C1 segment of cervical spinal cord (tissue), 14 donors: ENCODE measurements around the gene DNAJB14.

Experiments
- DNase-seq, 14 donors: peaks; one replicate each; lab custom pipeline; 2025; lab: John Stamatoyannopoulos, UW

The DNAJB14 gene

GRCh38 chr4:99945718-99946355 is 581 bp downstream of the DNAJB14 start:
- DNase-seq: peak in 10 of 14 donors; percentile 34 to 69 (median 54)

GRCh38 chr4:99943904-99944437 is 2.4 kb downstream of the DNAJB14 start:
- no peak for DNase-seq

DNA sequence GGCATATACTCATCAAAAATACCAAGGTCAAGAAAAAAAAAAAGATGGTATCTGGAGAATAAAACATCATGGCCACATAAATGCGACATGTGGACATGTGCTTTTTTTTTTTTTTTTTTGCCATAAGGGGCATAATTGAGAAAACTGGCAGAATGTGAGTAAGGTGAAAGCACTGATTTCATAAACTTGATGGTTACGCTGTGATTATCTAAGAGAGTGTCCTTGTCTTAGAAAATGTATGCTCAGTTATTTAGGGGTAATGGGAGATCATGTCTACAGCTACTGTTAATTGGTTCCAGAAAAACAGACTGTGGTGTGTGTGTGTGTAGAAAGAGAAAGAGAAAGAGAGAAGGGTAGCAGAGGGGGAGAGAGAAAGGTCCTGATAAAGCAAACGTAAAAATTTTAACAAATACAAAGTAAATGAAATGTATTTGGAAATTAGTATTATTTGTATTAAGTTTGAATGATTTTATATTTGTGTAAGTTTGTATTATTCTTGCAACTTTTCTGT is 8.1 kb downstream of the DNAJB14 start:
- DNase-seq: no peak

- DNase-seq: no peak
These were observed 11.5 kb downstream of the DNAJB14 start for GRCh38 chr4:99934891-99935290.

- no peak for DNase-seq
These were observed 18.9 kb downstream of the DNAJB14 start for GRCh38 chr4:99927566-99927965.

DNA sequence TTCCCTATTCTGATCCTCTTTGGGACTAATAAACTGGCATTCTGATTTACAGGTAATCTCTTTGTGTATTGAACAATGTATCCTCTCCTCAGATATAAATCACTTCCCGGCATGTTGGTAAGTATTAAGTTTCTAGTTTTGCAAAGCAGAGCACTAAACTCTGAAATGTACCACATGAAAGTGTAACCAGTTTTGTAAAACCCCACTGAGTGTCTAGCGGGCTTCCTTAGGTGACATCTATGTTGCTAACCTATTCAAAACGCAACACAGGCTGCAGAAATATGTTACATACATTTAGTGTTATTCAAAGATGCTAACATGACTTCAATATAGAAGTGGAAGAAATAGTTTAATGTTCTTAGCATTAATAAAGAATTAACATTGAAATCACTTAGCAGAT is 25.2 kb downstream of the DNAJB14 start:
- DNase-seq: no peak

DNA sequence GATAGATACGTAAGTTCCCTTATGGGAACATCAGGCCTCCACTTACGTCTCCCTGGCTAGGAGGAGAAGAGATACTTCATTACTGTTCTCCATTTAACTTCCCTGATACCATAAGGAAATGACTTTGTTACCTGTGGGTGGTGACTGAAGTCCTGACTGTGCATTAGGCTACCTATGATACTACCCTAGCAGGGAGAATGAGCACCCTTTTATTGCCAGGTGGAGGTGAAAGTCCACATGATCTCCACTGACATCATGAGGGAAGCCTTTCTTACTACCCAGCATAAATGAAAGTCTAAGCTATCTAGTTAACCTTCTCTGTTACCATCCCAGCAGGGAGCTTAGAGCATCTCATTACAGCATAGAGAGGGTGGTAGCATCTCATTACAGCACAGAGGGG is 27.8 kb downstream of the DNAJB14 start:
- no peak for DNase-seq

DNA sequence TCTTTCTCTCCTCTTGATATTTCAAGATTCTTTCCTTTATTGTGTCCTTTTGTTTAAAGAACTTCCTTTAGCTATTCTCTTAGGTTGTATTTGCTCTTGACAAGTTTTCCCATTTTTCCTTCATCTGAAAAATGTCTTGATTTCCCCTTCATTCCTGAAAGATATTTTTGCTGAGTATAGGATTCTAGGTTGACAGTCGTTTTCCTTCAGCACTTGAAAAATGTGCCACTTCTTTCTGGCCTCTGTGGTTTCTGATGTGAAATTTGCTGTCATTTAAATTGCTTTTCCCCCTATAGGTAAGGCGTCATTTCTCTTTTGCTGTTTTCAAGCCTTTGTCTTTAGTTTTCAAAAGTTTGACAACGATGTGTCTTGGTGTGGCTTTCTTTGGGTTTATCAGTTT is 28.8 kb downstream of the DNAJB14 start:
- DNase-seq: no peak

DNA sequence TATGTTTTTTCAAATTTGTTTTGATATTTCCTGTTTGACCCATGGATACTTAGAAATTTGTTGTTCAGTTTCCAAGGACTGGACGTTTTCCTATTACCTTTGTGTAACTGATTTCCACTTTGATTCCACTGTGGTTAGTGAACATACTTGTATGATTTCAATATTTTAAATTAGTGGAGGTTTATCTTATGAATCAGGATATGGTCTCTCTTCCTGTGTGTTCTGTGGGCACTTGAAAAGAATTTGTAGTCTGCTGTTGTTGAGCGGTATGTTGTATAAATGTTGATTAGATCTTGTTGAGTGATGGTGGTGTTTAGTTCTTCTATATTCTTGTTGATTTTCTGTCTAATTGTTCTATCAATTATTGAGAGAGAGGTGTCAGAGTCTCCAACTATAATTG is 31.0 kb downstream of the DNAJB14 start:
- no peak for DNase-seq

DNA sequence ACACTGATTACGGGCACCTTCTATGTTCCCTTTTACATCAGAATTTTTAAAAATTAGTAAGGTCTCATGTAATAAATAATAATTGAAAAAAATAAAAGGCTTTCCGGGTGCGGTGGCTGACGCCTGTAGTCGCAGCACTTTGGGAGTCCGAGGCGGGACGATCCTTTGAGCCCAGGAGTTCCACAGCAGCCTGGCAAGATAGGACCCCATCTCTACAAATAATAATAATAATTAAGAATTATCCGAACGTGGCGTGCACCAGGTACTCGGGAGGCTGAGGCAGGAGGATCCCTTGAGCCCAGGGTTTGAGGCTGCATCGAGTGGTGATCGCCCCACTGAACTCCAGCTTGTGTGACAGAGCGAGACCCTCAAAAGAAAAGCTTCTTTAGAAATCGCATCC is 51.4 kb downstream of the DNAJB14 start:
- no peak for DNase-seq

GRCh38 chr4:99894161-99894997 is 52.0 kb downstream of the DNAJB14 start, which contains the start of gene LAMTOR3:
Gene LAMTOR3, minus strand, starts transcription at chr4:99894427. Its CDS starts 464 bp downstream, at chr4:99893963.
- DNase-seq: peak; percentile 25 to 93 (median 85)

- peak in 1 of 14 donors; percentile 47 for DNase-seq
These were observed 52.6 kb downstream of the DNAJB14 start for GRCh38 chr4:99893839-99894160.

GRCh38 chr4:99893029-99893428 is 53.4 kb downstream of the DNAJB14 start:
- no peak for DNase-seq

DNA sequence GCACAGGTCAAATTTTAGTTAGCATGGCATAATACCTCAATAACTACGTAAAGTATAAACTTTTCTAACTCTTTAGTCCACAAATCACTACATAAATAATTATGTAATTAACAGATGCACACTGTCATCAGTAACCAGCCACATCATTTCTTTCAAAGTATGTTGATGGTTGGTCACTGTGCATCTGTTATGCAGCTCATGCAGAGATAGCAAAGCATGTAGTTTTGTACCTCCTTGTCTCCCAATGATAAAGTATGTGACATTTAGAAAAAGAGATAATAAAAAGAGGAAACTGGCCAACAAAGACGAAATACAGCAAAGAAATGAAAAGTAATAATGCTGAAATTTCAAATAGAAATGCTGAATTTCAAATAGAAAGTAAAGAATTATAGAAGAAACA is 55.1 kb downstream of the DNAJB14 start:
- DNase-seq: no peak

DNA sequence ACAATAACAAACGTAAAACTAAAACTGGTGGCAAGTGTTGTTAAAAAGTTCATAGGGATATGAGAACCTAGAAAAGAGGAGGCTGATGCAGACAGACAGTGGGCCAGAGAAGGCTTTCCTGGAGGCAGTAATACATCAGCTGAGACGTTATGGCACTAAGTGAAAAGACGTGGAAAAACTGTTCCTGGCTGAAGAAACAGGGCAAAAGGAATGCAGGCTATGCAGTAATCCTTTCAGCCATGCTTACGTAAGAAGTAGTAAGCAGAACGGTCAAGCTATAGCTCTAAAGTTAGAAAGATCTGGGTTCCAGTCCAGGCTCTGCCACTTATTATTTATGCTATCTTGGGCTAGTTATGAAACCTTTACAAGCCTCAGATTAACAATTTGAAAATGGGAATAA is 58.6 kb downstream of the DNAJB14 start:
- no peak for DNase-seq

- no peak for DNase-seq
These were observed 60.3 kb downstream of the DNAJB14 start for GRCh38 chr4:99886146-99886545.

GRCh38 chr4:99885687-99886086 is 60.7 kb downstream of the DNAJB14 start:
- DNase-seq: no peak

- no peak for DNase-seq
These were observed 61.3 kb downstream of the DNAJB14 start for GRCh38 chr4:99885063-99885664.

GRCh38 chr4:99879458-99879857 is 67.0 kb downstream of the DNAJB14 start:
- DNase-seq: no peak

GRCh38 chr4:99878604-99879003 is 67.8 kb downstream of the DNAJB14 start:
- DNase-seq: no peak

- no peak for DNase-seq
These were observed 69.5 kb downstream of the DNAJB14 start for GRCh38 chr4:99876946-99877345.

DNA sequence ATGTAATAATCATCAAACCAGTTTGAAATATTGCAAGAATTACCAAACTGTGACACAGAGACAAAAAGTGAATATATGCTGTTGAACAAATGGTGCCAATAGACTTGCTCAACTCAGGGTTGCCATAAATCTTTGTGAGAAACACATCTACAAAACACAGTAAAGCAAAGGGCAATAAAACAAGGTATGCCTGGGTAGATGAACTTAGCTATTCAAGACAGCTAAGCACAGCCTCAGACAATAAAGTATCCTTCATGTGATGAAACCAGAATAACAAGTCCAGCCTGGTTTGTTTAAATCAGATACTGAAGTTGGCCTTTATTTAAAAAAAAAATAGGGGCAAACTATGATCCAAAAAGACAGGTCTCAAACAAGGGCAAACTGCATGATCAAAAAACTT is 71.3 kb downstream of the DNAJB14 start:
- DNase-seq: no peak
